Activated CD4-positive, CD25-positive, alpha-beta regulatory T cell treated with anti-CD3 and anti-CD28 coated beads, Interleukin-2, amount 50 U/mL, for 16 hours (primary cell): ENCODE results near the gene AOC3.

Experiments used
- DNase-seq: peaks from one replicate; pipeline ENCODE4 v3.0.0-alpha.2; 2020; ENCODE audit warnings: low read depth, low spot score

The AOC3 gene

GRCh38 chr17:42850954-42851353 is at the start of gene AOC3:
TSS of gene AOC3 (plus strand) at chr17:42851199. CDS start at chr17:42851344, 145 bp downstream.
- no peak for DNase-seq

DNA sequence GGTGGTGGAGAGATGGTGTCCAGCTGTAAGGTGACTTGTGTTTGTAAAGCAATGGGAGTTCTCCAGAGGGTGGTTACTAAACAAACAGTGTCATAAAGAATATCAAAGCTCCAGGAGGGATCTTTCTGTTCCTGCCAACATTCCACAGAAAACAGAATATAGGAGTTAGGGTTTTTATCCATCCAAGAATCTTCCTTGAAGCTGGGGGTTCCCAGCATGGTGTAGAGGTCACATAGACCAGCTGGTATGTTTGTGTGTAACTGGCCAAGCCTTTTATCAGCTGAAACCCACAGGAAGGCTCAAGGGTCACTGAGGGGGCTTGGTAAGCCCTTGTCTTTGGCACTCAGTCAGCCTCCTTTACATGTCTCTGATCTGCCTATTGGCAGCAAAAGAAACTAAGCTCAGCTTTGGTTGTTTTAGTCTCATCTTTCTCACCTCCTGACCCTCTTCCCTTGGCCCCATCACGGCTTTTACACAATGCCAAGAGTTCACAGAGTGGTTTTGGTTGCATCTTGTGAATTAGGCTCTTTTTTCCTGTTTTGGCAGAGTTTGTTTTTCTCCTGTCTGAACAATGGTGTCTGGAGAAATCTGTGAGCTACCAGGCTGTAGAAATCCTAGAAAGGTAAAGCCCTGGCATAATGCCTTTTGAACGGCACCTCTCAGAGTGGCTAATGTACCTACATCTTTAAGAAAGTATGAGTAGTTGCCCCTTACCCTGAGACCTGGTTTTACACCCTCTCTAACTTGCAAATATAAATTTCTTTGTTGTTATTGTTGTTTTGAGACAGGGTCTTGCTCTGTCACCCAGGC is 47.7 kb upstream of the AOC3 start:
- DNase-seq = no peak

DNA sequence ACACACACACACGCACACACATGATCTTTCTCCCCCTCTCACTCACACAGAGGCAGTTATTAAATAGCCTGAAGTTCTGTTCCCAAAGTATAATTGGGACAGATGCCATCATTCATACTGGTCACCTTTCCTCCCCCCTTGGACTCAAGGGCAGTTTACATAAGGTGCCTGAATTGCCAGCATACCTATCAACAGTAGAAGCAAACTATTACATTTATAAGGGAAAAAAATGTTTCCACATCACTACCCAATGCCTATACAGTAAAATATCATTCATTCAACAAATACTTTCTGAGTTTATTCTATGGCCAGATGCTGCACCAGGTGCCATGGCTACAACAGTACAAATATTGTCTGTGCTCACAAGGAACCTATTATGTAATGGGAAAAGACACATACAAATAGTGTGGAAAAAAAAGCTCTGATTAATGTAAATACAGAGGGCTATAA is 46.1 kb upstream of the AOC3 start:
- DNase-seq = no peak

GRCh38 chr17:42806249-42806648 is 44.8 kb upstream of the AOC3 start:
- no peak for DNase-seq

DNA sequence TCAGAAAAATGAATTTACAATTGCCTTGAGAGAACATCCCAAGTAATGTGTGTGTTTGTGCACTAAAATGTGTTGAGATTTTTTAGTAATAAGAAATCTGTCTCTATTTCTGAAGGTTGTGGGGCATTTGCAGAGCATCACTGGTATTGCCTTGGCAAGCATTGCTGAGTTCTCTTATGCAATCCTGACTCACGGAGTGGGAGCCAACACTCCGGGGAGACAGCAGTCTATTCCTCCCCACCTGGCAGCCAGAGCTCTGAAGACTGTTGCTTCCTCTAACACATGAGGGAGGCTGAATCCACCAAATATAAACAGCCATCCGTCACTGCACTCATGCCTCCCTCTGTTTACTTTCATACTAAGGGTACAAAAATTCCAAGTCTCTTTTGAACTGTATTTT is 41.7 kb upstream of the AOC3 start:
- no peak for DNase-seq

- no peak for DNase-seq
Measured at GRCh38 chr17:42814633-42815399, 36.2 kb upstream of the AOC3 start.

DNA sequence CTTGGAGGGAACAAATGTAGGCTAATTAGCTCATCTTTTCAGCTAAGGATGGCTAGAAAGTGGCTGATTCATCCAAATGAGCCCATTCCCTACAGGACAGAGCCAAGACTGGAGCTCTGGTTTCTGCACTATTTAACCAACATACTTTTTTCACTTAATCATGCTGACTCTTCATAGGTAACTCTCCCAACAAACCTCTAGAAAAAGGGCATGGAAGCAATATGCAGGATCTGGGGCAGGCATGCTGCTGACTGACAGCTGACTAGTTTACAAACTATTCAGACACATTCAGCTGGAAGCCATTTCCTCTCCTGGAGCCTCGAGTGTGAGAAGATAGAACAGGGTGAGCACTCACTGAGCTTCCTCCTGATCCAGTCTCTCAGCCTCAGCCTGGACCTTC is 33.1 kb upstream of the AOC3 start:
- no peak for DNase-seq

- no peak for DNase-seq
Measured at GRCh38 chr17:42818379-42818778, 32.6 kb upstream of the AOC3 start.

DNA sequence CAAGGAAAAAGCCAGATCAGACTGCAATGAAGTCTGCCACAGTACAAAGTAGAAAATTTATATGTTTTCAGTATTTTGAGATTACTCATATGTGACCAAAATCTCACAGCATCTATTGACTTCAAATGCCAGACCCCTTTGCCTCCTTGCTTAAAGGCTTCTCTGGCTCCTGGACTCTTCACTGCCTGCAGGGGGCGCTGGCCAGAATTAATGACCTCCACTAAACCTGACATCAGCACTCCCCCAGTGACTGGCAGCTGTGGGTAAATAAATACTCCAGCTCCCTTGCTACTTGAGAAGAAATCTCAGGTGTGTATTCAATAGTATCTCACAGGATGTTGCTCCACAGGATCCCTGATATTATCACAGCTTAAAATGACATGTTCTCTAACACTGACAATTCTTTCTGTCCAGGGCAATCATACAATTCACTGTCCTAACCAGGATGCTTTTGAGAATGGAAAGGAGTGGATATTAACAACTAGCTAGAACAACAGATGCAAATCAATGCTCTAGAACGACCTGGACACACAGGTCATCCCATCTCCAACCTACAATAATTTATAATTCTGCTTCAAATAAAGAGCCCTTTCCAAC is 31.0 kb upstream of the AOC3 start:
- peak; percentile 40 for DNase-seq

DNA sequence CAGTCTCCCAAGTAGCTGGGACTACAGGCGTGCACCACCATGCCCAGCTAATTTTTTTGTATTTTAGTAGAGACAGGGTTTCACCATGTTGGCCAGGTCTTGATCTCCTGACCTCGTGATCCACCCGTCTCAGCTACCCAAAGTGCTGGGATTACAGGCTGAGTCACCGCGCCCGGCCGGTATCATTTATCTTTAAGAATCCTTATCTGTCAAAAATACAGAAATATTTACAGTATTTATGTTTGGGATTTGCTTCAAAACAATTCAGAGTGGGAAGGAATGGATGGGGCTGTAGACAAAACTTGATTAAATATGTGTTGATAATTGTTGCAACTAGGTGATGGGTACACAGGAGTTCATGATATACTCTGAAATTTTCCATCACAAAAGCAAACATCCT is 29.8 kb upstream of the AOC3 start:
- no peak for DNase-seq

DNA sequence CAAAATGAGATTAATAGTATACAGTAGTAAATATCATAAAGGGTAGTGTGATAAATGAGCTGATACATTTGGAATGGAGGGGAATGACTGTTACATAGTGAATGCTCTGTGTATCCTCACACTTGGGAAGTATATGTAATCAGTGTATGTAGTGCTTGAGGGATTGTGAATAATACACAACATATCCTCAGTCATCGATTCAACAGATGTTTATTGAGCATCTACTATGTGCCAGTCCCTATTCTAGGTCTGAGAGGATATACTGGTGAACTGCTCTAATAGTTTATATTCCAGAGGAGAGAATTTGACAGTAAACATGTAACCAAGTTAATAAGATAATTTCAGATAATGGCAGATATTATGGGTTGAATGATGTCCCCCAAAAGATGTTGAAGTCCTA is 23.5 kb upstream of the AOC3 start:
- no peak for DNase-seq

DNA sequence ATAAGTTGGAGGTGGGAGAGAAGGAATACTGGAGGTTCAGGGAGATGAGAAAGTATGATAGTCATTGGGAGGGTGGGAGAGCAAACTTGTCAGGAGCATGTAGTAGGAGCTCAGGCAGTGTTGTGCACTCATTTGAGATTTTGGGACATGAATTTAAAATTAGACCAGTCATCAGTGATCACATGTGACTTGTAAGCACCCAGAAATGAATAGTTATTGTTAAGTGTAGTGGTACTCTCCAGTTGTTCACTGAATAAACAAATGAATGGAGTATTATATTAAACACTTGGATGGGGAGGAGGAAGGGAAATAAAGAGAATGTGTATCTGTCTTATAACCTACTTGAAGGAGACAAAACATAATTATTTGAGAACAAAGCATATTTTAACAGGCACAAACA is 20.0 kb upstream of the AOC3 start:
- no peak for DNase-seq

GRCh38 chr17:42832213-42832933 is 18.6 kb upstream of the AOC3 start:
- DNase-seq = no peak

GRCh38 chr17:42832934-42833766 is 17.8 kb upstream of the AOC3 start, which contains the start of gene PSME3:
TSS of gene PSME3 (plus strand) at chr17:42833397. CDS start at chr17:42833632, 235 bp downstream.
- peak; percentile 82 for DNase-seq

- DNase-seq = no peak
Measured at GRCh38 chr17:42833767-42834422, 17.1 kb upstream of the AOC3 start.

DNA sequence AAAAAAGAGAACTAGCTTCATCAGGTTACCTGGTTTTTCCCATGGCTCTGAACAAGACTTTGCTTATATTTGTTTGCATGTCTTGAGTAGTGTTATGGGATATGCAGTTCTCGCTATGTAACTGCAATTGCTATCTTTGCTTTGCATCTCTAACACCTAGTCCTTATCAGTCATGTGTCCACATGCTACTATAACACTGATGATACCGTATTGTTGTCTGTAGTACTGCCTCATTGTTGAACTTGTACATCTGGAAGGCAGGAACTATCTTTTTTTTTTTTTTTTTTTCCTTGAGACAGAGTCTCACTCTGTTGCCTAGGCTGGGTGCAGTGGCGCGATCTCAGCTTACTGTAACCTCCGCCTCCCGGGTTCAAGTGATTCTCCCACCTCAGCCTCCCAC is 15.3 kb upstream of the AOC3 start:
- DNase-seq = no peak

- DNase-seq = no peak
Measured at GRCh38 chr17:42841975-42842685, 8.9 kb upstream of the AOC3 start.

DNA sequence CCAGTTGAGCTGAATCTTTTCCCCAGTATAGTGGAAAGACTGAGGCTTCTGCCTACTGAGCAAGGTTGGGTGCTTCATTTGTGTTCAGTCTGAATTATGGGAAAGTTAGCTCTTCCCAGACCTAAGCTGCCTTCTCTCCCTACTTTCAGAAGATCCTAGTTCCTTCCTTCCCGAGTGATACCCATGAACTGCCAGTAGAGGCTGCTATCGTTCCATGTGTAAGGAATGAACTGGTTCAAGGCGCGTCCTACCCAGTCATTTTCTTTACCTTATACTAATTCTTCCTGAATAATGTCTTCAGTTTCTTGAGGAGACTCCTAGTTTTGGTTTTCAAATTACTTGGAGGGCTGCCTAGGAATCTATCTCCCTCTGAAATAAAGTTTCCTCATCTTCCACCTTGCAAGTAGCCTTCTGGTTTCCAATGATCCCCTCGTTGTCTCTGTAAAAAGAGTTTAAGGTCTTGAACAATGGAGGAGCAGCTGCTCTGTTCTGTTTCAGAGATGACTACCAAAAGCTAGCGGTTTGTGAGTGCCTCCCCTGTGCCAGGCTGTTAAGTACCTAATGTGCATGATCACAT is 7.6 kb upstream of the AOC3 start:
- no peak for DNase-seq

- DNase-seq = no peak
Measured at GRCh38 chr17:42844271-42844670, 6.7 kb upstream of the AOC3 start, which contains the start of gene AOC2. TSS of gene AOC2 (plus strand) at chr17:42844580. CDS start at chr17:42844627, 47 bp downstream.
